ENCODE results near the gene COX14.

COX14 gene

GRCh38 chr12:50102131-50102531 is 9.9 kb upstream of the COX14 start:
- in situ Hi-C loops (cut with MboI; ENCODE audit: low pct_unique_long_range_greater_than_20kb, low sequenced_read_pairs, unreplicated experiment) = no loop called here
- no peak for DNase-seq (ENCODE audit: low spot score)
- no peak for TF ChIP-seq CTCF (IDR thresholded peaks at IDR 0.05; ENCODE audit: extremely low read depth, insufficient read depth, missing control alignments)

- in situ Hi-C loops (cut with MboI; ENCODE audit: low pct_unique_long_range_greater_than_20kb, low sequenced_read_pairs, unreplicated experiment) = no loop called here
- DNase-seq (ENCODE audit: low spot score) = peak; percentile 51
- TF ChIP-seq CTCF (IDR thresholded peaks at IDR 0.05; ENCODE audit: extremely low read depth, insufficient read depth, missing control alignments) = no peak
Measured at GRCh38 chr12:50102646-50103309, 9.3 kb upstream of the COX14 start.

GRCh38 chr12:50103351-50103750 is 8.7 kb upstream of the COX14 start:
- no peak for DNase-seq (ENCODE audit: low spot score)
- TF ChIP-seq CTCF (IDR thresholded peaks at IDR 0.05; ENCODE audit: extremely low read depth, insufficient read depth, missing control alignments) = no peak
- in situ Hi-C loops (cut with MboI; ENCODE audit: low pct_unique_long_range_greater_than_20kb, low sequenced_read_pairs, unreplicated experiment) = no loop called here

- DNase-seq (ENCODE audit: low spot score) = no peak
- in situ Hi-C loops (cut with MboI; ENCODE audit: low pct_unique_long_range_greater_than_20kb, low sequenced_read_pairs, unreplicated experiment) = no loop called here
- no peak for TF ChIP-seq CTCF (IDR thresholded peaks at IDR 0.05; ENCODE audit: extremely low read depth, insufficient read depth, missing control alignments)
Measured at GRCh38 chr12:50103767-50104321, 8.2 kb upstream of the COX14 start, which contains the start of gene GPD1. TSS of gene GPD1 (plus strand) at chr12:50104008. CDS start at chr12:50104051, 43 bp downstream.

GRCh38 chr12:50104417-50105366 is 7.3 kb upstream of the COX14 start:
- no peak for TF ChIP-seq CTCF (IDR thresholded peaks at IDR 0.05; ENCODE audit: extremely low read depth, insufficient read depth, missing control alignments)
- DNase-seq (ENCODE audit: low spot score) = no peak
- in situ Hi-C loops (cut with MboI; ENCODE audit: low pct_unique_long_range_greater_than_20kb, low sequenced_read_pairs, unreplicated experiment) = no loop called here

- no peak for DNase-seq (ENCODE audit: low spot score)
- in situ Hi-C loops (cut with MboI; ENCODE audit: low pct_unique_long_range_greater_than_20kb, low sequenced_read_pairs, unreplicated experiment) = no loop called here
- no peak for TF ChIP-seq CTCF (IDR thresholded peaks at IDR 0.05; ENCODE audit: extremely low read depth, insufficient read depth, missing control alignments)
Measured at GRCh38 chr12:50105913-50106450, 6.1 kb upstream of the COX14 start.
